Occipital lobe (tissue), 2 donors: ENCODE results near the gene STMN1. TPM values are rescaled to one million over a fixed set of nuclear protein-coding genes. Genes with fewer than 3 reads are reported as not detected.
"Not testable (repeated sequence)": the region's sequence is repeated elsewhere in the genome, so short reads cannot be mapped to it uniquely, and the experiment has no call there.

Source experiments
- DNase-seq: peaks from one replicate; lab custom pipeline; 2025; lab: John Stamatoyannopoulos, UW
- total RNA-seq: library from RNA; depleted of rRNA; stranded (reverse); fragments of >200 nt; gene quantifications from one replicate; pipeline ENCODE4 v1.2.3, GENCODE V29; 2014

Gene STMN1
- 706 TPM for total RNA-seq

DNA sequence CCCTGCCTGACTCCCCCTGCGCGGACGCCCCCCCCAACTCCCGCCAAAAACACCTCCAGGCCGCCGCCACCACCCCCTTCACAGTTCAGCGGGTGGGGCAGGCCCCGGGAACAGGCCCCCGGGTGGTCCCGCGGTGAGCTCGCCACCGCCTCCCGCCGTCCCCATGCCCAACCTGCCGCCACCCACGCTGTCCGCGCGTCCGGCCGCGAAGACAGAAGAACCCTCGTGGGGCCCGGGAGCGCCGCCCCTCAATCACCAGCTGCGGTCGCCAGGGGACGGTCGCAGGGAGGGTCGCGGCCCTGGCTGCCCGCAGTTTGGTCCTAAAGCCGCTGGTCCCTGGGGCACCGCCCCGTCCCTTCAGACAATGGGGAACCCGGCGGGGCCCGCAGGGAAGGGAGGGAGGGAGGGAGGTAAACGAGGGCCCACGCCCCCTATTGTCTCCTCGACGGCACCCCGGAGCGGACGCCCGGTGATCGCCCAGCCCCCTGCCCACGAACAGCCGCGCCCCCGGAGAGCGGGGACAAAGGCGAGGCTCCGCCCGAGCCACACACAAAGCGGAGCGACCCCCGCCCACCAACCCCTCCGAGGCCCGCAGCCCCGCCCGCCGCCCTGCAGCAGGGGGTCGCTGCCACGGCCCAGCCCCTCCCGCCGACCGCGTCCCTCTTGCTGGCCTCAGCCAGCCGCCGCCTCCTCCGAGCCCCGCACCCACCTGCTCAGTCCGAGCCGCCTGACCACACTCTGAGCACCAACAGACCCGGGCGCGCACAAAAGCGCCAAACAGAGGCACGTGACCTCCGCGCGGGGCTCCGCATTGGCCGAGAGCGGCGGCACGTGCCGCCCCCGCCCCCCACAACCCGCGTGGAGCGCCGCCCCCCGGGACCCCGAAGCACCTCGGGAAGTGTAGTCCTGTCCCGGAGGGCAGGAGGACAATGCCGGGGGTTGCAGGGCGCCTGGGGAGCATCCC lies at the start of gene STMN1:
STMN1 (minus strand) TSS at position 740 of the 964 bp plus-strand sequence. CDS start 1,743 bp downstream, outside the sequence.
- peak; percentile 91 for DNase-seq

- DNase-seq, result no peak
Measured at GRCh38 chr1:25955553-25955952, 49.3 kb upstream of the STMN1 start.

GRCh38 chr1:25954282-25954938 lies 48.2 kb upstream of the STMN1 start:
- DNase-seq, result no peak

DNA sequence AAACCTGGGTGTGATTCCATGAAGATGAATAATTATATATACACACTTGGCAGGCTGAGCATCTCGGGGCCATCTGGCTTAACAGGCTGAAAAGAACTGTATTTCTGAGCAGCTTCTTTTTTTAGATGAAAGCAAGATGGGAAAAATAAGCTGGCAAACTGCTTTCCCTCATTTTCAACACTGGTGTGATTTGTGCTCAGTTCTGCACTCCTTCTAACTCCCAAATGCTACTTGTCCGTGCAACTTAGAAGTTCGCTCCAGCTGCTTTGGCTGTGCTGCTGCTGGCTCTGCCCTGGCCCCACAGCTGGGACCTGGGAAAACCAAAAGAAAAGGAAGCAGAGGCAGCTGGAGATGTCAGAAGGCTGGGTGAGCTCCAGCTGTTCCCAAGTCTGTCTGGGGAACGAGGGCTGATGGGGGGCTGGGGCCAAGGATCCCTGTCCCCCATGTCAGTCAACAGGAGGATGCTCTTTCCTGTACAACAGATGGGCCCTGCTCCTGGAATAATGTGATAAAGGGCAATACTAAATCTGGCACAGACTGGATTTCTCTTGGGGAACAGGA lies 46.7 kb upstream of the STMN1 start:
- DNase-seq, result peak; percentile 33

GRCh38 chr1:25948641-25949040 lies 42.4 kb upstream of the STMN1 start:
- DNase-seq, result no peak

GRCh38 chr1:25947027-25947426 lies 40.8 kb upstream of the STMN1 start:
- no peak for DNase-seq

DNA sequence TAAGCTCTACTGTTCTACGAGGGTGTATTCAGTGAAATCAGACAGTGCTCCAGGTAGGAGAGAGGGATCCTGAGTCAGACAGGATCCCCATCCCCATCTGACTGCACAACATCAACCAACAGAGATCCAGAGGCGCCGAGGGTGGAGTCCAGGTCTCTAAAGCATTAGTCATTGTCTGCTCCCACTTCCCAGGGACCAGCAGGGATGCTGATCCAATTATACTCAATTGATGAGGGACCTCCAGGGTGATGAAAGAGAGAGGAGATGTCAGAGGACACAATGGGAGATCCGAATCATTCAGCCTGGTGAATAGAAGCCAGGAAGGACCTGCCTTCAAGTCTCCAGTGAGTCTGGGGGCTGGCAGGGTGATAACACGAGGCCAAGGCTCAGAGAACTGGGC lies 39.5 kb upstream of the STMN1 start:
- no peak for DNase-seq

DNA sequence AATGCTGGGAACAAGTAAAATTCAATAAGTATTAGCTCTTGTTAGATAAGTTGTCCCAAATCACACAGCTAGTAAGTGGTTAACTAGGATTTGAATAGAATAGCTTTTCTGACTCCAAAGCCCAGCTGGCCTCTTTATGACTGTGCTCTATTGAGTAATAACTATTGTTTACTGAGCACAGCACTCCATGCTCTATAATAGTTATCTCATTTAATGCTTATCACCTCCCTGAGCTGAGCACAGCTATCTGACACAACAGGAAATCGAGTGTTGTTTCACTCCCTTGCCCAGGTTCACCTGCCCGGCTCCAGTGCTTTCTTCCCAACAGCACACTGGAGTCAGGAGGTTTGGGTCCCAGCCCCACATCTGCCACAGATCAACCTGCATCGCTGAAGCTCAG lies 38.8 kb upstream of the STMN1 start:
- no peak for DNase-seq

DNA sequence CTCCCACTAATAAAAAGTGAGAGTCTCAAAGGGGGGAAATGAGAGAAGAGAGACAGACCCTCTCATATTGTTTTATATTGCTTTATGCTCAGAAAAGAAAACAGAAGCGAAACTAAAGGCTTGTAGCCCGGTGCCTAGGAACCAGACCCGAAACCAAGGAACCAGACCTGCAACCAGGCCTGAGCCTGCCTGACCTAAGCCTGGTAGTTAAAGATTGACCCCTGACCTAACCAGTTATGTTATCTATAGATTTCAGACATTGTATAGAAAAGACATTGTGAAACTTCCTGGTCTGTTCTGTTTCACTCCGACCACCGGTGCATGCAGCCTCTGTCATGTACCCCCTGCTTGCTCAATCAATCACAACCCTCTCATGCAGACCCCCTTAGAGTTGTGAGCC lies 37.3 kb upstream of the STMN1 start:
- DNase-seq, result not testable (repeated sequence)

- no peak for DNase-seq
Measured at GRCh38 chr1:25936947-25937346, 30.7 kb upstream of the STMN1 start.

DNA sequence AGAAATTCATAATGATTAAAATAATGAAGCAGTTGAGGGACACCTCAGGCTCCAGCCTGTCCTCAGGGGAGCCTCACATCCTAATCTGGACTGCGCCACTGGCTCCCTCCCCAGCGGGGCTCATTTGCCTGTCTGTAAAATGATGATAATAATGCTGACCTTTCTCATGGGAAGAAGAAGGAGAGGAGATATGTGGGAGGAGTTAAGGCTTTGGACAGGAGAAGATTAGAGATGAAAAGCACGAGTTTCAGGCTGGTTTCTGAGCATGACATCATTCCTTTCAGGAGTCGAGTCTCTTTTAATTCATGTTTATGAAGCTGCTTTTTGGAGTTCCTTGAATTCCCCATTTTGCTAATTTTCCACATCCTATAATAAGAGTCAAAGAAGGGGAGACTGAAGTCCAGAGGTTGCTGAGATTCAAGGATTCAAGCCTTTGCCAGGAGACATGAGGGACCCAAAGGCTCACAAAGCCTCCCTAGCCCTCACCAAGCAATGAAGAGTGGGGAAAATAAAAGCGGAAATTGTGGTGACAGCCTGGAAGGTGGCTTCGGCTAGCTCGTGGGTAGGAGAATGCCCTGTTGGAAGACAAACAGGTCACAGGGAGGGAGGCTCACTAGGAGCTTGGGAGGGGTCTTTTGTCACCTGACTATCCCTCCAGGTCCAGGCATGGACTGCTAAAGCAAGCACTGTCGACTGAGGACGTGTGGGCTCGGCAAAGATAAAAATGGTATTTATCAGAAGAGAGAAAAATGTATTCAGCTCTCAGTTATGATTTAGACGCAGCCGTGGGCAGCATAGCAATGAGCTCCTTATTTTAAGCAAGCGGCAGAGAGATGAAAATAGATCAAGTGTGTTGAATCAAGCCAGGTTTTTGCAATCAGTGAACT lies 27.5 kb upstream of the STMN1 start:
- peak; percentile 41 for DNase-seq

DNA sequence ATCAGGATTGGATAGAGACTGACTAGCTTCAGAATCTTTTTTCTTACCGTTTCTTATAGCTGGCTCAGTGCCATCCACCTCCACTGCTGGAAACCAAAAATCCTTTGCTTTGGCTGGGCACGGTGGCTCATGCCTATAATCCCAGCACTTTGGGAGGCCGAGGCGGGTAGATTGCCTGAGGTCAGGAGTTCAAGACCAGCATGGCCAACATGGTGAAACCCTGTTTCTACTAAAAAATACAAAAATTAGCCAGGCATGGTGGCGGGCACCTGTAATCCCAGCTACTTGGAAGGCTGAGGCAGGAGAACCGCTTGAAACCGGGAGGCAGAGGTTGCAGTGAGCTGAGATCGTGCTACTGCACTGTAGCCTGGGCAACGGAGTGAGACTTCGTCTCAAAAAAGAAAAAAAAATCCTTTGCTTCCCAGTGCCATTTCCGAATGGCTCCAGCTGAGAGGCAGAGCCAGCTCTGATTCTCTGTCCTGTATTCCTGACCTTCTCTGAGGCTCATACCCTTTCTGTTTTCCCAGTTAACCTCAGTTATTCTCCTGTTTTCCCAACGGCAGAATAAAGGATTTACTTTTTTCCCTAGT lies 26.7 kb upstream of the STMN1 start:
- not testable (repeated sequence) for DNase-seq

- DNase-seq, result no peak
Measured at GRCh38 chr1:25932321-25932720, 26.1 kb upstream of the STMN1 start.

GRCh38 chr1:25929016-25929415 lies 22.8 kb upstream of the STMN1 start:
- no peak for DNase-seq

DNA sequence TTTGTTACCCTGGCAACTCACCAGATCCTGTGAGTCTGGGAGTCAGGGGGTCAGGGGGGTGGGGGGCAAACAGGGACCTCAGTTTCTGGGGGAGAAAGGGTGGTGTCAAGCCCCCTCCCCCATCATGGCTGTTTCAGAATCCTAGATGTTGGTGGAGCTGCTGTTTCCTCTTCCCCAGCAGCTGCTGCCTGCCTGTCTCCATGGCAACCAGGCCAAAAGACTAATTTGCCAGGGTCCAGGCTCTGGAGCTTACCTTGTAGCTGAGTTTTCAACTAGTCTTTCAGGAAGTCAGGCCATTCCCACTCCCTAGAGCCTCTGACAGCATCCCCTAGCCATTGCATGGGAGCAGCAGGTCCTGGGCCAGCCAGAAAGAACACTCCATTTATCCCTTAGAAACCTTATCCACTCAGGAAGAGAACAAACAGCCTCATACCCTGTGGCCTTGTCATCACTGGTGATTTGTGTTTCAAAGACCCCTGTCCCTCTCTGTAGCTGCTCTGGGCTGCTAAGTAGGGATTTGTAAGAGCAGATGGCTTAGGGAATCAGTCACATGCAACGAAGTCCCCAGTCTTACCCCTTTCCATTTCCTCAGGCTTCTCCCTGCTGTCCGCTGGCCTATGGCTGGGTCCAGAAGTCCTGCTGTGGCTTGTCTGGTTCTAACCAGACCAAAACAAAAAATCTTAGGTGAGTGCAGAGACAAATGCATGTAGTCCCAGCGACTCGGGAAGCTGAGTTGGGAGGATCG lies 21.5 kb upstream of the STMN1 start:
- no peak for DNase-seq

GRCh38 chr1:25926731-25927496 lies 20.7 kb upstream of the STMN1 start:
- DNase-seq, result no peak

- DNase-seq, result no peak
Measured at GRCh38 chr1:25924454-25924853, 18.2 kb upstream of the STMN1 start.

- DNase-seq, result no peak
Measured at GRCh38 chr1:25922971-25923552, 16.8 kb upstream of the STMN1 start.
